Activated CD8-positive, alpha-beta T cell treated with anti-CD3 and anti-CD28 coated beads, Interleukin-2, amount 10 ng/mL, durations not matched to agents 7 days and 5 days (primary cell): ENCODE measurements around the gene CENATAC. TPM values are rescaled to one million over a fixed set of nuclear protein-coding genes. Genes with fewer than 3 reads are reported as not detected.
"Not testable (repeated sequence)": the region's sequence is repeated elsewhere in the genome, so short reads cannot be mapped to it uniquely, and the experiment has no call there.

ENCODE experiments used
- ATAC-seq: fragments of 150-1000 bp; cut with Tn5 transposase; one replicate; pipeline ENCODE4 v1.10.0; 2021; ENCODE audit warnings: moderate library complexity
- CTCF ChIA-PET: fragments of 350-600 bp; sonication (Branson Sonifier 250); formaldehyde crosslinking; loops from one replicate; lab custom pipeline; 2021; ENCODE audit warnings: antibody characterized with exemption; lab: Charles Lee
- POLR2A ChIA-PET: fragments of 350-600 bp; sonication (Branson Sonifier 250); formaldehyde crosslinking; loops from one replicate; lab custom pipeline; 2021; ENCODE audit warnings: antibody characterized with exemption; lab: Charles Lee
- DNase-seq: peaks from one replicate; pipeline ENCODE4 v3.0.0-alpha.2; 2020
- H3K27ac Mint-ChIP-seq: one replicate; pipeline ENCODE4 v1.8.0; 2021; ENCODE audit warnings: mild to moderate bottlenecking, mixed read lengths
- H3K27me3 Mint-ChIP-seq: one replicate; pipeline ENCODE4 v1.8.0; 2021; ENCODE audit warnings: low read depth, mixed read lengths
- H3K36me3 Mint-ChIP-seq: one replicate; pipeline ENCODE4 v1.8.0; 2021; ENCODE audit warnings: low read depth, mixed read lengths
- H3K4me1 Mint-ChIP-seq: one replicate; pipeline ENCODE4 v1.8.0; 2021; ENCODE audit warnings: low read depth, mixed read lengths
- H3K4me3 Mint-ChIP-seq: one replicate; pipeline ENCODE4 v1.8.0; 2021; ENCODE audit warnings: mild to moderate bottlenecking, mixed read lengths
- H3K9me3 Mint-ChIP-seq: one replicate; pipeline ENCODE4 v1.8.0; 2022; ENCODE audit warnings: mixed read lengths; ENCODE audit not compliant: insufficient read depth
- total RNA-seq, 2 experiments: library from RNA; stranded (reverse); gene quantifications; one replicate each; pipeline ENCODE4 v1.2.3, GENCODE V29; 2021

CENATAC gene
- total RNA-seq, 2 experiments from 2014 or later: 39.3 to 41.1 TPM

- CTCF ChIA-PET: interaction anchor here (0.7 kb wide), 1 partner anchor 9 kb away, joined by 3 read pairs; no protein-coding TSS in a partner anchor
- DNase-seq (no peak), ATAC-seq (no peak)
- H3K36me3 Mint-ChIP-seq: peaks cover 31% of the 10 kb centered on the region
- no peaks in the 10 kb centered on the region for H3K9me3 Mint-ChIP-seq
- POLR2A ChIA-PET: interaction anchor here (0.6 to 2.7 kb wide), 2 partner anchors 10 to 141 kb away, joined by 4 to 18 read pairs; partner anchors contain the start of genes RPS25 and TRAPPC4
- no peaks in the 10 kb centered on the region for H3K27me3 Mint-ChIP-seq
- peak overlapping the region; percentile 54 for H3K27ac Mint-ChIP-seq
- H3K4me1 Mint-ChIP-seq: peaks cover 36% of the 10 kb centered on the region
- no peak overlapping the region for H3K4me3 Mint-ChIP-seq
Measured at GRCh38 chr11:119028346-119029068, 30.6 kb downstream of the CENATAC start.

GRCh38 chr11:119029069-119029339, 31.1 kb downstream of the CENATAC start:
- DNase-seq (no peak), ATAC-seq (no peak)
- CTCF ChIA-PET: interaction anchor here (0.7 to 3.0 kb wide), 2 partner anchors 9 to 39 kb away, joined by 3 to 12 read pairs; partner anchors contain the start of gene VPS11
- no peaks in the 10 kb centered on the region for H3K27me3 Mint-ChIP-seq
- H3K36me3 Mint-ChIP-seq: peaks cover 26% of the 10 kb centered on the region
- POLR2A ChIA-PET: interaction anchor here (2.9 to 3.2 kb wide), 2 partner anchors 10 to 13 kb away, joined by 9 to 34 read pairs; partner anchors contain the start of genes RPS25 and TRAPPC4
- H3K4me1 Mint-ChIP-seq: peaks cover 32% of the 10 kb centered on the region
- H3K4me3 Mint-ChIP-seq: peak overlapping the region; percentile 65
- no peaks in the 10 kb centered on the region for H3K9me3 Mint-ChIP-seq
- peak overlapping the region; percentile 54 for H3K27ac Mint-ChIP-seq

GRCh38 chr11:119029340-119030028, 31.5 kb downstream of the CENATAC start:
- H3K36me3 Mint-ChIP-seq: peaks cover 21% of the 10 kb centered on the region
- ATAC-seq (peak; percentile 1), DNase-seq (no peak)
- ChIA-PET CTCF (interaction anchor here (0.5 to 3.0 kb wide), 5 partner anchors 11 to 62 kb away, joined by 3 to 12 read pairs (median 6); partner anchors contain the start of genes CENATAC, RPS25, TRAPPC4 and VPS11), POLR2A (interaction anchor here (0.5 to 3.2 kb wide), 6 partner anchors 10 to 65 kb away, joined by 3 to 34 read pairs (median 7); partner anchors contain the start of genes CENATAC, RPS25, TRAPPC4 and VPS11)
- peak overlapping the region; percentile 54 for H3K27ac Mint-ChIP-seq
- H3K27me3 Mint-ChIP-seq: no peaks in the 10 kb centered on the region
- no peaks in the 10 kb centered on the region for H3K9me3 Mint-ChIP-seq
- peak overlapping the region; percentile 65 for H3K4me3 Mint-ChIP-seq
- peaks cover 27% of the 10 kb centered on the region for H3K4me1 Mint-ChIP-seq

- Mint-ChIP-seq H3K4me3 (peak overlapping the region; percentile 65), H3K27ac (peak overlapping the region; percentile 54), H3K36me3 (peaks cover 18% of the 10 kb centered on the region), H3K4me1 (peaks cover 24% of the 10 kb centered on the region), H3K27me3 (no peaks in the 10 kb centered on the region), H3K9me3 (no peaks in the 10 kb centered on the region)
- peak; percentile 26 for DNase-seq
- ATAC-seq: peak; percentile 5
- CTCF ChIA-PET: interaction anchor here (0.5 to 3.0 kb wide), 9 partner anchors 11 to 177 kb away, joined by 3 to 12 read pairs (median 7); partner anchors contain the start of genes CBL, CENATAC, HYOU1 and RPS25
- POLR2A ChIA-PET: interaction anchor here (0.5 to 3.2 kb wide), 6 partner anchors 11 to 65 kb away, joined by 3 to 34 read pairs (median 7); partner anchors contain the start of genes CENATAC, RPS25, TRAPPC4 and VPS11
Measured at GRCh38 chr11:119030029-119030328, 32.0 kb downstream of the CENATAC start.

- H3K27me3 Mint-ChIP-seq: no peaks in the 10 kb centered on the region
- ATAC-seq: peak; percentile 95
- CTCF ChIA-PET: interaction anchor here (0.9 to 3.0 kb wide), 10 partner anchors 8 to 176 kb away, joined by 3 to 12 read pairs (median 7); partner anchors contain the start of genes CBL, CENATAC, HYOU1 and RPS25
Measured at GRCh38 chr11:119030329-119031047, 32.5 kb downstream of the CENATAC start, which contains the start of gene SLC37A4. TSS of gene SLC37A4 (minus strand) at chr11:119030877.

GRCh38 chr11:119031912-119032280, 34.0 kb downstream of the CENATAC start:
- peaks cover 9% of the 10 kb centered on the region for H3K36me3 Mint-ChIP-seq

More at GRCh38 chr11:119030329-119031047, 32.5 kb downstream of the CENATAC start, which contains the start of gene SLC37A4:
- peak within 1 kb of the TSS; percentile 88 for H3K27ac Mint-ChIP-seq
- peaks cover 13% of the 10 kb centered on the region for H3K36me3 Mint-ChIP-seq
- peak within 1 kb of the TSS; percentile 65 for H3K4me3 Mint-ChIP-seq
- peaks cover 19% of the 10 kb centered on the region for H3K4me1 Mint-ChIP-seq
- peak; percentile 99 for DNase-seq
- POLR2A ChIA-PET: interaction anchor here (1.0 to 3.2 kb wide), 5 partner anchors 11 to 64 kb away, joined by 4 to 34 read pairs (median 9); partner anchors contain the start of genes CENATAC, RPS25, TRAPPC4 and VPS11
- H3K9me3 Mint-ChIP-seq: no peaks in the 10 kb centered on the region

GRCh38 chr11:119033421-119033820, 35.5 kb downstream of the CENATAC start:
- H3K4me1 Mint-ChIP-seq: peaks cover 19% of the 10 kb centered on the region
- ATAC-seq, H3K4me3 Mint-ChIP-seq, H3K27ac Mint-ChIP-seq, H3K27me3 Mint-ChIP-seq, POLR2A ChIA-PET, H3K9me3 Mint-ChIP-seq, DNase-seq, H3K36me3 Mint-ChIP-seq: not testable (repeated sequence)
- CTCF ChIA-PET: interaction anchor here (0.6 to 1.3 kb wide), 5 partner anchors 18 to 34 kb away, joined by 3 read pairs; partner anchors contain the start of gene VPS11

More at GRCh38 chr11:119031912-119032280, 34.0 kb downstream of the CENATAC start:
- no peaks in the 10 kb centered on the region for H3K9me3 Mint-ChIP-seq
- ChIA-PET CTCF (interaction anchor here (0.7 to 3.0 kb wide), 13 partner anchors 9 to 252 kb away, joined by 3 to 12 read pairs (median 6); partner anchors contain the start of genes CBL, HYOU1, RPS25 and TRAPPC4), POLR2A (interaction anchor here (2.5 to 3.2 kb wide), 3 partner anchors 13 to 34 kb away, joined by 9 to 34 read pairs (median 10); partner anchors contain the start of genes CENATAC, RPS25 and TRAPPC4)
- peaks cover 19% of the 10 kb centered on the region for H3K4me1 Mint-ChIP-seq
- H3K27ac Mint-ChIP-seq: no peak overlapping the region
- H3K27me3 Mint-ChIP-seq: no peaks in the 10 kb centered on the region
- DNase-seq: no peak
- no peak for ATAC-seq
- no peak overlapping the region for H3K4me3 Mint-ChIP-seq

GRCh38 chr11:119034813-119035212, 36.9 kb downstream of the CENATAC start:
- Mint-ChIP-seq H3K4me1 (peaks cover 6% of the 10 kb centered on the region), H3K27me3 (peaks cover 5% of the 10 kb centered on the region), H3K4me3 (no peak overlapping the region), H3K9me3 (no peaks in the 10 kb centered on the region), H3K27ac (no peak overlapping the region), H3K36me3 (no peaks in the 10 kb centered on the region)
- ATAC-seq: no peak
- DNase-seq: no peak
- ChIA-PET POLR2A (no interaction called here), CTCF (no interaction called here)

- Mint-ChIP-seq H3K36me3 (no peaks in the 10 kb centered on the region), H3K27me3 (peaks cover 5% of the 10 kb centered on the region), H3K4me3 (no peak overlapping the region), H3K4me1 (no peaks in the 10 kb centered on the region), H3K9me3 (no peaks in the 10 kb centered on the region), H3K27ac (no peak overlapping the region)
- no peak for ATAC-seq
- CTCF ChIA-PET: no interaction called here
- POLR2A ChIA-PET: no interaction called here
- DNase-seq: no peak
Measured at GRCh38 chr11:119038884-119039283, 40.9 kb downstream of the CENATAC start.

GRCh38 chr11:119039471-119039870, 41.5 kb downstream of the CENATAC start:
- not testable (repeated sequence) for H3K27me3 Mint-ChIP-seq

More at GRCh38 chr11:119039471-119039870, 41.5 kb downstream of the CENATAC start:
- H3K27ac Mint-ChIP-seq, CTCF ChIA-PET, H3K4me3 Mint-ChIP-seq, H3K4me1 Mint-ChIP-seq, DNase-seq, H3K9me3 Mint-ChIP-seq, ATAC-seq, POLR2A ChIA-PET, H3K36me3 Mint-ChIP-seq: not testable (repeated sequence)
